NB4 (cell line): ENCODE measurements around the gene FBLN7.

Experiments
- MYC ChIP-seq: IDR thresholded peaks from 2 replicates; pipeline ENCODE4 v1.6.1; 2011; ENCODE audit warnings: low read depth, low read length
- POLR2A ChIP-seq: IDR thresholded peaks from 2 replicates; pipeline ENCODE4 v1.6.1; 2011; ENCODE audit warnings: mild to moderate bottlenecking; ENCODE audit not compliant: insufficient read length; ENCODE audit errors: extremely low read depth
- TF ChIP-seq, protein P1 (sequence below): IDR thresholded peaks from one replicate; pipeline ENCODE4 v1.5.1; 2012; ENCODE audit warnings: low read depth, low read length
- TF ChIP-seq, protein P2 (sequence below): IDR thresholded peaks from 2 replicates; pipeline ENCODE4 v1.6.1; 2011; ENCODE audit warnings: low read depth, low read length

DNA sequence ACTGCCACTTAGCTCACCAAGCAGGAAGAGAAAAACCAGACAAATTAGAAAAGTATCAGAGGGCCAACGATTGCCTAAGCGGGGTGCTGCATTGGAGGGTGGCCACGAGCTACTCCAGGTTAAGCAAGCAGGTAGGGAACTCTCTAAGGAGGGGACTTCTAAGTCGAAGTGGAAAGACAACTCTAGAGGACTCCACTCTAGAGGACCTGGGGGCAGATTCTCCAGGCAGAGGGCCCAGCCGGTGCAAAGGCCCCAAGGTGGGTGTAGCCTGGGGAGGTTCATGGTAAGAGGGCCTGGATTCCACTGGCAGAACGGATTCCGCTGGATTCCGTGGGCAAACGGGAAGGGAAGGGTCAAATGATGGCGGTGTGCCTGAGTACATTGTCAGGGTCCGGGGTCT lies 12.7 kb downstream of the FBLN7 start:
- TF ChIP-seq POLR2A: no peak
- TF ChIP-seq, protein P1, sequence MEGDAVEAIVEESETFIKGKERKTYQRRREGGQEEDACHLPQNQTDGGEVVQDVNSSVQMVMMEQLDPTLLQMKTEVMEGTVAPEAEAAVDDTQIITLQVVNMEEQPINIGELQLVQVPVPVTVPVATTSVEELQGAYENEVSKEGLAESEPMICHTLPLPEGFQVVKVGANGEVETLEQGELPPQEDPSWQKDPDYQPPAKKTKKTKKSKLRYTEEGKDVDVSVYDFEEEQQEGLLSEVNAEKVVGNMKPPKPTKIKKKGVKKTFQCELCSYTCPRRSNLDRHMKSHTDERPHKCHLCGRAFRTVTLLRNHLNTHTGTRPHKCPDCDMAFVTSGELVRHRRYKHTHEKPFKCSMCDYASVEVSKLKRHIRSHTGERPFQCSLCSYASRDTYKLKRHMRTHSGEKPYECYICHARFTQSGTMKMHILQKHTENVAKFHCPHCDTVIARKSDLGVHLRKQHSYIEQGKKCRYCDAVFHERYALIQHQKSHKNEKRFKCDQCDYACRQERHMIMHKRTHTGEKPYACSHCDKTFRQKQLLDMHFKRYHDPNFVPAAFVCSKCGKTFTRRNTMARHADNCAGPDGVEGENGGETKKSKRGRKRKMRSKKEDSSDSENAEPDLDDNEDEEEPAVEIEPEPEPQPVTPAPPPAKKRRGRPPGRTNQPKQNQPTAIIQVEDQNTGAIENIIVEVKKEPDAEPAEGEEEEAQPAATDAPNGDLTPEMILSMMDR: no peak
- TF ChIP-seq, protein P2, sequence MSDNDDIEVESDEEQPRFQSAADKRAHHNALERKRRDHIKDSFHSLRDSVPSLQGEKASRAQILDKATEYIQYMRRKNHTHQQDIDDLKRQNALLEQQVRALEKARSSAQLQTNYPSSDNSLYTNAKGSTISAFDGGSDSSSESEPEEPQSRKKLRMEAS: no peak
- no peak for TF ChIP-seq MYC
